Heart left ventricle (tissue), 13 donors: ENCODE measurements around the gene SERPINB8.

Experiments used
- CTCF ChIP-seq, 12 donors: fragments of 200-600 bp; sonication (generic) in 4 of 12; IDR thresholded peaks; one replicate each; pipeline versions ENCODE4 v1.5.0 to v1.8.0; 2018 to 2022; ENCODE audit warnings: antibody characterized with exemption in 12 of 12, mild to moderate bottlenecking in 5 of 12
- POLR2A ChIP-seq, 2 donors: fragments of 450-650 bp; IDR thresholded peaks; one replicate each; pipeline ENCODE4 v1.6.1; 2017; ENCODE audit warnings: antibody characterized with exemption in 2 of 2, mild to moderate bottlenecking in 2 of 2, moderate library complexity in 2 of 2
- donor health status: ischemic (EF 13 %, LVEDD 7.1; RV severe dilation, severe dysfunction).
- donor health status: DM: no; HTN: yes; CAD: no.
- donor health status: DM: no; HTN: no; CAD: no.
- donor health status: ischemic (EF 25% LVEDD 6.9; RV normal size, moderate dysfunction).
- donor health status: ischemic (EF 25% LVEDD 5.7; RV mildly dilated, moderate dysfunction).
- donor health status: ischemic (EF 35%, LVEDD 5.7; RV mildly dilated, moderate dysfunction).
- donor health status: nonischemic (EF 11% LVEDD 7.7; RV severe dilation, severe dysfunction).
- donor health status: DM: yes; HTN: yes; CAD: no.
- donor health status: PGD.
- donor health status: ischemic (EF 29% LVEDD 5.4; RV normal size, mild dysfunction).
- donor health status: nonischemic (EF 23%, LVEDD 6.1; RV moderate dilation, normal function).

- TF ChIP-seq POLR2A (IDR thresholded peaks at IDR 0.05), result no peak
- TF ChIP-seq CTCF (IDR thresholded peaks at IDR 0.05), result no peak
Measured at GRCh38 chr18:63972002-63972376, 2.1 kb downstream of the SERPINB8 start.
